GM23248 (cell line): ENCODE results near the gene ZFP92.

Experiments
- EZH2 ChIP-seq: fragments of 200-600 bp; sonication (generic); IDR thresholded peaks from 2 replicates; pipeline ENCODE4 v1.6.1; 2018; ENCODE audit warnings: antibody characterized with exemption, mild to moderate bottlenecking; ENCODE audit not compliant: insufficient read depth, poor library complexity, severe bottlenecking
- EZH2phosphoT487 ChIP-seq: fragments of 200-600 bp; sonication (generic); IDR thresholded peaks from 2 replicates; pipeline ENCODE4 v1.6.1; 2018; ENCODE audit warnings: antibody characterized with exemption, moderate library complexity, mild to moderate bottlenecking, low read depth; ENCODE audit not compliant: insufficient read depth

GRCh38 chrX:153443476-153444332, 32.4 kb downstream of the ZFP92 start:
- TF ChIP-seq EZH2: no peak
- TF ChIP-seq EZH2phosphoT487: no peak
